Natural killer cell (primary cell): ENCODE measurements around the gene SLBP. TPM values are rescaled to one million over a fixed set of nuclear protein-coding genes. Genes with fewer than 3 reads are reported as not detected.

Experiments
- ATAC-seq, 3 donors: fragments of 150-1000 bp in 2 of 3; fragments of 200-7000 bp in 1 of 3; cut with Tn5 transposase; 1 replicate in 1 of 3; 2 replicates in 2 of 3; pipeline ENCODE4 v1.10.0; 2021; ENCODE audit warnings: mild to moderate bottlenecking in 2 of 3, moderate library complexity in 2 of 3
- DNase-seq, 2 donors: peaks; one replicate each; pipeline versions ENCODE4 v3.0.0 to v3.0.0-alpha.2; 2013 to 2021; ENCODE audit warnings: mixed read lengths in 1 of 2
- H3K27ac ChIP-seq: one replicate; pipeline ENCODE4 v1.5.1; 2013; ENCODE audit warnings: mild to moderate bottlenecking, low read length
- H3K27me3 ChIP-seq: one replicate; pipeline ENCODE4 v1.6.1; 2013; ENCODE audit warnings: low read length; ENCODE audit not compliant: control insufficient read depth, insufficient read depth
- H3K36me3 ChIP-seq: one replicate; pipeline ENCODE4 v1.6.1; 2013; ENCODE audit warnings: low read length; ENCODE audit not compliant: control insufficient read depth, insufficient read depth
- H3K4me1 ChIP-seq: one replicate; pipeline ENCODE4 v1.6.1; 2013; ENCODE audit warnings: low read length; ENCODE audit not compliant: control insufficient read depth, insufficient read depth
- H3K4me3 ChIP-seq: one replicate; pipeline ENCODE4 v1.5.1; 2013; ENCODE audit warnings: low read length
- H3K9me3 ChIP-seq: one replicate; pipeline ENCODE4 v1.6.1; 2013; ENCODE audit warnings: low read length; ENCODE audit not compliant: control insufficient read depth, insufficient read depth
- H3K27ac Mint-ChIP-seq, 2 donors: one replicate each; pipeline ENCODE4 v1.8.0; 2022; ENCODE audit warnings: mild to moderate bottlenecking in 2 of 2, mixed read lengths in 2 of 2, moderate library complexity in 1 of 2
- H3K27me3 Mint-ChIP-seq, 2 donors: one replicate each; pipeline ENCODE4 v1.8.0; 2022; ENCODE audit warnings: low read depth in 2 of 2, mixed read lengths in 2 of 2
- H3K36me3 Mint-ChIP-seq: one replicate; pipeline ENCODE4 v1.8.0; 2022; ENCODE audit warnings: mixed read lengths
- H3K4me1 Mint-ChIP-seq, 2 donors: one replicate each; pipeline ENCODE4 v1.8.0; 2022; ENCODE audit warnings: mixed read lengths in 2 of 2
- H3K4me3 Mint-ChIP-seq: one replicate; pipeline ENCODE4 v1.8.0; 2022; ENCODE audit warnings: mild to moderate bottlenecking, moderate library complexity, mixed read lengths
- H3K9me3 Mint-ChIP-seq, 2 donors: one replicate each; pipeline ENCODE4 v1.8.0; 2022; ENCODE audit warnings: mixed read lengths in 2 of 2
- WGBS: methylation state at CpG from one replicate; pipeline ENCODE4 v1.1.7; 2013; ENCODE audit warnings: missing lambda C conversion rate; ENCODE audit not compliant: insufficient coverage; 5-methylcytosine and 5-hydroxymethylcytosine counted together
- intact Hi-C: fragments of 100-400 bp; cut with micrococcal nuclease; formaldehyde crosslinking; loops from one replicate; pipeline ENCODE4 v1.14.2; 2022
- total RNA-seq, 4 donors: library from RNA; stranded (reverse); fragments of 120-200 nt in 1 of 4; gene quantifications; one replicate each; pipeline versions ENCODE4 v1.2.3 to v1.2.4, GENCODE V29; 2013 to 2022
- TF ChIP-seq, protein P1 (sequence below): fragments of 200-600 bp; IDR thresholded peaks from one replicate; pipeline ENCODE4 v1.8.0; 2022; ENCODE audit warnings: antibody characterized with exemption

SLBP gene
- total RNA-seq, 3 donors from 2014 or later (not counting 1 experiment from before 2014, with no cell fraction given) = 29.5 to 38.8 (median 38.6) TPM

DNA sequence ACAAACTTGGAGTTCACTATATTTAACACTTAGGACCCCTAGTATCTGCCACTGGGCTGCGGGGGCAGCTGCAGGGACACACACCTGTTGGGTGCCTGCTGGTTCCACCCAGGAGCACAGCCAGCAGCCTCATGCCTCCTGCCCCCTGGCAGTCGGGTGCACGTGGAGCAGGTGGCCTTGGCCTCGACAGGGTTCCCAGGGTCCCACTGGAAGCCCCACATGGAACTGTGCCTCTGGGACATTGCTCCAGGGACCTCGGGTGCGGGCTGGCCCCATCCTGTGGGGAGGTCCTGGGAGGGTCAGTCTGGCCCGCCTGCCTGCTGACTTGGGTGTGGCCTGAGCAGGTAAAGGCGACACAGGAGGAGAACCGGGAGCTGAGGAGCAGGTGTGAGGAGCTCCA is 27.2 kb upstream of the SLBP start:
- 96% methylated on average over 9 of the region's 9 CpGs for WGBS
- Histone ChIP-seq H3K9me3 (peaks cover 12% of the 10 kb centered on the region), H3K4me1 (no peaks in the 10 kb centered on the region), H3K27ac (no peak overlapping the region), H3K4me3 (no peak overlapping the region), H3K27me3 (no peaks in the 10 kb centered on the region), H3K36me3 (peaks cover 46% of the 10 kb centered on the region)
- Mint-ChIP-seq H3K4me3 (no peak overlapping the region), H3K27ac (no peak overlapping the region), H3K27me3 (no peaks in the 10 kb centered on the region), H3K9me3 (peaks cover 4 to 5% of the 10 kb centered on the region in 2 donors), H3K4me1 (no peaks in the 10 kb centered on the region), H3K36me3 (peaks cover 7% of the 10 kb centered on the region)
- TF ChIP-seq, protein P1, sequence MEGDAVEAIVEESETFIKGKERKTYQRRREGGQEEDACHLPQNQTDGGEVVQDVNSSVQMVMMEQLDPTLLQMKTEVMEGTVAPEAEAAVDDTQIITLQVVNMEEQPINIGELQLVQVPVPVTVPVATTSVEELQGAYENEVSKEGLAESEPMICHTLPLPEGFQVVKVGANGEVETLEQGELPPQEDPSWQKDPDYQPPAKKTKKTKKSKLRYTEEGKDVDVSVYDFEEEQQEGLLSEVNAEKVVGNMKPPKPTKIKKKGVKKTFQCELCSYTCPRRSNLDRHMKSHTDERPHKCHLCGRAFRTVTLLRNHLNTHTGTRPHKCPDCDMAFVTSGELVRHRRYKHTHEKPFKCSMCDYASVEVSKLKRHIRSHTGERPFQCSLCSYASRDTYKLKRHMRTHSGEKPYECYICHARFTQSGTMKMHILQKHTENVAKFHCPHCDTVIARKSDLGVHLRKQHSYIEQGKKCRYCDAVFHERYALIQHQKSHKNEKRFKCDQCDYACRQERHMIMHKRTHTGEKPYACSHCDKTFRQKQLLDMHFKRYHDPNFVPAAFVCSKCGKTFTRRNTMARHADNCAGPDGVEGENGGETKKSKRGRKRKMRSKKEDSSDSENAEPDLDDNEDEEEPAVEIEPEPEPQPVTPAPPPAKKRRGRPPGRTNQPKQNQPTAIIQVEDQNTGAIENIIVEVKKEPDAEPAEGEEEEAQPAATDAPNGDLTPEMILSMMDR = no peak
- intact Hi-C loops = no loop called here
- DNase-seq (no peak), ATAC-seq (no peak)

- no peak overlapping the region for H3K4me3 Mint-ChIP-seq
- Histone ChIP-seq H3K36me3 (peaks cover 46% of the 10 kb centered on the region), H3K9me3 (peaks cover 12% of the 10 kb centered on the region), H3K4me3 (no peak overlapping the region), H3K27ac (no peak overlapping the region), H3K4me1 (no peaks in the 10 kb centered on the region), H3K27me3 (no peaks in the 10 kb centered on the region)
- H3K27ac Mint-ChIP-seq = no peak overlapping the region
- H3K36me3 Mint-ChIP-seq = peaks cover 7% of the 10 kb centered on the region
- WGBS = 98% methylated on average over 4 of the region's 4 CpGs
- intact Hi-C loops = no loop called here
- peaks cover 4 to 5% of the 10 kb centered on the region in 2 donors for H3K9me3 Mint-ChIP-seq
- no peak for ATAC-seq
- TF ChIP-seq, protein P1 = no peak
- H3K4me1 Mint-ChIP-seq = no peaks in the 10 kb centered on the region
- DNase-seq = no peak
- H3K27me3 Mint-ChIP-seq = no peaks in the 10 kb centered on the region
Observed at GRCh38 chr4:1738410-1738809, 26.3 kb upstream of the SLBP start.

DNA sequence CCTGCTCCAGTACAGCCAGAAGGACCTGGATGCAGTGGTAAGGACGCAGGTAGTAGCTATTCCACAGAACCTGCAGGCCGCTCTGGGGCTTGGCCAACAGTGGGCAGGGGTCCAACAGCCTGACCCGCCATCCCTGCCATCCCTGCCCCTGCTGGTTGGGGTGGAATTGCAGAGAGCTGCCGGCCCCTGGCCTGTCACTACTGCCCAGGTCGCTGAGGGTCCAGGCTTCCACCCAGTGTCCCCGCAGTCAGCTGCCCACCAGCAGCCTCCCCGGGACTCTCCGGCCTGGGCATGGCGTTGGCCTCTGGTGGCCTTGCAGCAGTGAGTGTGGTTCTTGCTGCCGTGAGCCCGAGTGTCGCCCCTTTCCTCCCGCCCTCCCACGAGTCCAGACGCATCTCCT is 25.5 kb upstream of the SLBP start:
- Histone ChIP-seq H3K27me3 (no peaks in the 10 kb centered on the region), H3K36me3 (peaks cover 51% of the 10 kb centered on the region), H3K9me3 (peaks cover 12% of the 10 kb centered on the region), H3K4me3 (no peak overlapping the region), H3K27ac (no peak overlapping the region), H3K4me1 (no peaks in the 10 kb centered on the region)
- TF ChIP-seq, protein P1 = no peak
- Mint-ChIP-seq H3K9me3 (peaks cover 4 to 5% of the 10 kb centered on the region in 2 donors), H3K27ac (no peak overlapping the region), H3K4me3 (no peak overlapping the region), H3K27me3 (no peaks in the 10 kb centered on the region), H3K4me1 (no peaks in the 10 kb centered on the region), H3K36me3 (peaks cover 7% of the 10 kb centered on the region)
- DNase-seq (no peak), ATAC-seq (no peak)
- intact Hi-C loops = no loop called here
- 98% methylated on average over 15 of the region's 15 CpGs for WGBS

GRCh38 chr4:1736812-1737211 is 24.7 kb upstream of the SLBP start:
- Histone ChIP-seq H3K27me3 (no peaks in the 10 kb centered on the region), H3K4me1 (no peaks in the 10 kb centered on the region), H3K27ac (no peak overlapping the region), H3K9me3 (peaks cover 12% of the 10 kb centered on the region), H3K36me3 (peaks cover 53% of the 10 kb centered on the region), H3K4me3 (no peak overlapping the region)
- ATAC-seq = no peak
- H3K27me3 Mint-ChIP-seq = no peaks in the 10 kb centered on the region
- H3K9me3 Mint-ChIP-seq = peaks cover 4 to 5% of the 10 kb centered on the region in 2 donors
- no peaks in the 10 kb centered on the region for H3K4me1 Mint-ChIP-seq
- no peak overlapping the region for H3K4me3 Mint-ChIP-seq
- TF ChIP-seq, protein P1 = no peak
- peaks cover 7% of the 10 kb centered on the region for H3K36me3 Mint-ChIP-seq
- no peak overlapping the region for H3K27ac Mint-ChIP-seq
- WGBS = 92% methylated on average over 13 of the region's 13 CpGs
- DNase-seq = no peak
- intact Hi-C loops = no loop called here
